H4 (cell line): ENCODE results near the gene KCTD5. TPM values are rescaled to one million over a fixed set of nuclear protein-coding genes. Genes with fewer than 3 reads are reported as not detected.

ENCODE experiments used
- DNase-seq: peaks from one replicate; pipeline ENCODE4 v3.0.0-alpha.2; 2015; ENCODE audit warnings: low spot score
- total RNA-seq: library from RNA; depleted of rRNA; stranded (reverse); fragments of >200 nt; shearing (Covaris generic); gene quantifications from 2 replicates; pipeline ENCODE4 v1.2.3, GENCODE V29; 2014

The KCTD5 gene
- total RNA-seq, 1 experiment from 2014 or later, result 25.3 TPM

- DNase-seq, result no peak
Measured at GRCh38 chr16:2726923-2727322, 44.6 kb downstream of the KCTD5 start.

- no peak for DNase-seq
Measured at GRCh38 chr16:2728034-2728433, 45.7 kb downstream of the KCTD5 start.

- no peak for DNase-seq
Measured at GRCh38 chr16:2734844-2735515, 52.7 kb downstream of the KCTD5 start.

GRCh38 chr16:2736476-2737237, 54.3 kb downstream of the KCTD5 start:
- no peak for DNase-seq

- no peak for DNase-seq
Measured at GRCh38 chr16:2737238-2737605, 54.9 kb downstream of the KCTD5 start.

- no peak for DNase-seq
Measured at GRCh38 chr16:2737895-2738418, 55.6 kb downstream of the KCTD5 start.

GRCh38 chr16:2738615-2739014, 56.3 kb downstream of the KCTD5 start:
- no peak for DNase-seq

GRCh38 chr16:2739625-2740430, 57.5 kb downstream of the KCTD5 start:
- no peak for DNase-seq

- no peak for DNase-seq
Measured at GRCh38 chr16:2740476-2740875, 58.2 kb downstream of the KCTD5 start.

DNA sequence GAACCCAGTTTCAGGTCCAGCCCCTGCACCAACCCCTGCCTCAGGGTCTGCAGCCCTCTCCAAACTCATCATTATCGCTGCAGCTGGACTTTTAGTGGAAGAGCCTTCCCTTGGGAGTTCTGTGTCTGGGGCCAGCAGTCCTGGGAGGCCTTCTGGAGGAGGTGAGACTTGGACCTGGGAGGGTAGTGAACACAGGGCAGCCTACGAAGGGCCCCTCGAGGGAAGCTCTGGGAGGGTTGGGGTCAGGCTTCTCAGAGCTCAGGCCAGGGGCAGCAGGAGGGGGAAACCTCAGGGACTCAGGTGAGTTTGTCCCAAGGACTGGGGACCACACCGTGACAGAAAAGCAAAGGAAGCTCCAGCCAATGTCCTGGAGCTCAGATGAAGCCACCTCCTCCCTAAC, 58.8 kb downstream of the KCTD5 start:
- DNase-seq, result no peak

DNA sequence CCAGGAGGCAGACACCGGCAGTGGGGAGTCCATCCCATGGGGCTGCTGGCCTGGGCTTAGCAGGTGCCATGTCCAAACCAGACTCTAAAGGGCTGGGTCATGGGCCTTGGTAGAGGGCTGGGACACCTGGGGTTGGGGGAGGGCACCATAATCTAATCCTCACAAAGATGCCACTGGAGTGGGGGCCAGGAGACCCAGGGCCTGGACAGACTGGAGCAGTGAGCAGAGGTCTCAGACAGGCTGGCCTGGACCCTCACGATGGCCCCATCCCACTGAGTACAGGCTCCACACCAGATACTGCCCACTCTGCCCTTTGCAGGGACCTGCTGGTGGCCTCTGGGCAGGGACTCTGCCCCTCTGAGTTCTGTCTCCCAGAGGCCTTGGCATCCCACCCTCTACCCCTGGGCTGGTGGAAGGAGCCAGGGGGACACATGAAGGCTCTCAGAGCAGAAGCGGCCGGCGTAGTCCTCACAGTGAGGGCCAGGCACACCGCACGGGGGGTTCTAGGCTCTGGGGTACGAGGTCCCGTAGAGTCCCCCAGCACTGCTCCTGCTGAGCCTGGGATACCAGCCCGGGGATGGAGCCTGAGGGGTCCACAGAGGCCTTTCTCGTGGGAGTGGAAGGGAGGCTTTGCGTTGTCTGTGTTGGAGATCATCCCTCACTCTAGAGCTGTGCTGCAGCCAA, 60.1 kb downstream of the KCTD5 start:
- DNase-seq, result no peak

- no peak for DNase-seq
Measured at GRCh38 chr16:2743007-2743810, 60.9 kb downstream of the KCTD5 start.

GRCh38 chr16:2744711-2745110, 62.4 kb downstream of the KCTD5 start:
- DNase-seq, result no peak

DNA sequence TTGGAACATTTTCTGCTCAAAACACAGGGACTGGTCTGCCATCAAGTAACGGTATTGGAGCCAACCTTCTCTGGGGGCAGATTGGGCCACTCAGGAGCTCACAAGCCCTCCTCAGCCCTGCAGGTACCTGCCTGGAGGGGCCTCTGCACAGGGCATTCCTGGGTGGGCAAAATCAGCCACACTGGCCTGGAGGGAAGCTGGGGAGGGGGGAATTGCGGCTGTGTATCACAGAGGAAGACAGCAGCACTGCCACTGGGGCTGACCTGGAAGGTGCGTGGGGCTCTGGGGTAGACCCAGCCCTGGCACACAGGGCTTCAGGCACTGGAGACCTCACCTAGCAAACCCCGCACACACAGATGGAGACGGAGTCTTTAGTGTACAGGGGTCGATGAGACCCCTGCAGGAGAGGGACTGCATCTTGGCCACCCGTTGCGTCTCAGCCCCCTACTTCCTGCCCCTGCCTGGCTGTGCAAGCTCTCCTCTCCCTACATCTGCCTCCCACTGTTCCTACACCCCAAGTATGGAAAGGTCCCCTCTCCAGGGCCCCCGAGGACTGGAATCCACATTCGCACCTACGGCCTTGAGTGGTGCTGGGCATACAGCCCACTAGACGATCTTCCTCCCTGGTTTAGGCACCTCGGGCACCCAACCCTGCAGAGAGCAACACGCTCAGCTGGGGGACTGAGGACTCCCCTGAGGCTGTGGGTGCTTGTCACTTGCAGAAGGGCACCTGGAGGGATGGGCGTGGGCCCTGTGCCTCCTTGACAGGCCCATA, 63.0 kb downstream of the KCTD5 start:
- DNase-seq, result no peak

- DNase-seq, result no peak
Measured at GRCh38 chr16:2745961-2746360, 63.6 kb downstream of the KCTD5 start.

DNA sequence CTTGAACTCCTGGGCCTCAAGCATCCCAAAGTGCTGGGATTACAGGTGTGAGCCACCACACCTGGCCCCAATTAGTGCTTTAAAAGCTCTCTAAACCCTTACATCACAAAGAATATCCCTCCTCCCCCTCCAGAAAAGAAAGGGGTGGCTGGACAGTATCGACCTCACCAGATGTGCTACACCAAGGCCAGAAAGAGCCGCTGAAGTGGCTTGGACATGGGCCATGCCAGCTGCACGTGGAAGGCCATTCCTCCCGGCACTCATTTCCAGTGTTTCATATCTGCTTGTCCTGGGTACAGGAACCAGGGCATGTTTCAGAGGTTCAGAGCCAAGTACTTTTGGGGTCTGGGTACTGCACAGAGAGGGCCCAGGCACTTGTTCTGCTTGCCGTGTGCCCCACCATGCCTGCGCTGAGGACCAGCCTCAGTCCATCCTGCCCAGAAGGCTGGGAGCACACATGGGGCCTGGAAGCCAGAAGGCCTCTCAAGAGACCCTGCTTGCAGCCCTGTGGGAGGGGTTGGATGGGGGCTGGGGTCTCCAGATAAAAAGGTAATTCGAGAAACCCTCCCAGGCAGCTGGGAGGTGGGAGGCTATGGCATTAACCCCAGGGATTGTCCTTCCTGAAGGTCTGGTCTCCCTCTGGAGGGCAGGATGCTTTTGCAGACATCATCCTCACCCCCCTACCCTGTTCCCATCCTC, 66.6 kb downstream of the KCTD5 start:
- no peak for DNase-seq

DNA sequence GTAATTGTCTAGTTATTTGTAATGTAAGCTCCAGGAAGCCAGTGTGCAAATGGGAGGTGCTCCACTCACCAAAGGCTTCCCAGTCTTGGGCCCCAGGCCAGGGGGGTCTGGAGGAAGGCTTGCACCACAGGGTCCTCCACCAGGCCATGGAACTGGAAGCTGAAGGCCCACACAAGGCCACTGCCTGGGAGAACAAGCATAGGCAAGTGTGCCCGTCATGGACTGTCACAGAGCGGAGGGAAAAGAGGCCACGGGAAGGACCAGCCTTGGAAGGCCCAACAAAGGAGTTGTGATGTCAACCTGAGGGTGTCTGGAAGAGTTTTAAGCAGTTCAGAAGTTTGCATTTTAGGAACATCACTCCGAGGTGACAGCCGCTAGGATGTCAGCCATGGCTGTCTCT, 67.2 kb downstream of the KCTD5 start:
- no peak for DNase-seq

- no peak for DNase-seq
Measured at GRCh38 chr16:2749936-2750335, 67.6 kb downstream of the KCTD5 start.

DNA sequence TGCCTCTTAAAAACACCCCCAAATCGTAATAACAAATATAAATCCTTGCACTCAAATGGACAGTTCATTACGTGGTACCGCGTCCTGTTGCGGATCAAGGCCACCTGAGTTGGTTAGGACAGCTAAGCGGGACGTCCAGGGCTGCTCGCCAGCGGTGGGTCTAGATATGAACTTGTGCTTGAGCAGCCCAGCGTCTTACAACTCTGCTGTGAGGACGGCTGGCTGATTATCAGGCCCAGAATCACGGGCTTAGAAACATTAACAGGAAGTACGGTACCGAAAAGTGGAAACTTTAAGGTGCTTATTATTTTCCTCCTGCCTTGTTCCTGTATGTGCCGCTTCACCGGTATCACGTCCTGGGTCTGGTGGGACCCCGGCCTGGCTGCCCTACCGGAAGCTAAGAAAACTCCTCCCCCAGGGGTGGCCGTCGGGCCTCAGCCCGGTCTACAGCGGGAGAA, 69.3 kb downstream of the KCTD5 start:
- DNase-seq, result no peak
